Right atrium auricular region (tissue), 2 donors: Measurements from ENCODE around the gene PTK7. TPM values are rescaled to one million over a fixed set of nuclear protein-coding genes. Genes with fewer than 3 reads are reported as not detected.

Source experiments
- DNase-seq: peaks from one replicate; pipeline ENCODE4 v3.0.0-alpha.2; 2019; ENCODE audit warnings: low spot score
- H3K27ac ChIP-seq, 2 donors: fragments of 200-600 bp; sonication (generic); 1 replicate in 1 of 2; 2 replicates in 1 of 2; pipeline ENCODE4 v1.5.1; 2016 to 2019
- H3K27me3 ChIP-seq, 2 donors: fragments of 200-600 bp; sonication (generic); one replicate each; pipeline versions ENCODE4 v1.5.1 to v1.6.0; 2017 to 2019
- H3K36me3 ChIP-seq: fragments of 200-600 bp; sonication (generic); one replicate; pipeline ENCODE4 v1.5.1; 2016
- H3K4me1 ChIP-seq, 2 donors: fragments of 200-600 bp; sonication (generic); one replicate each; pipeline versions ENCODE4 v1.5.1 to v1.6.0; 2017 to 2019
- H3K4me3 ChIP-seq, 2 donors: fragments of 200-600 bp; sonication (generic); 1 replicate in 1 of 2; 2 replicates in 1 of 2; pipeline ENCODE4 v1.5.1; 2017 to 2019; ENCODE audit warnings: mild to moderate bottlenecking in 1 of 2, moderate library complexity in 1 of 2
- H3K9me3 ChIP-seq, 2 donors: fragments of 200-600 bp; sonication (generic); one replicate each; pipeline ENCODE4 v1.5.1; 2019
- CTCF ChIP-seq, 2 donors: fragments of 200-600 bp; sonication (generic); IDR thresholded peaks; one replicate each; pipeline ENCODE4 v1.5.1; 2019; ENCODE audit warnings: antibody characterized with exemption in 2 of 2
- total RNA-seq, 2 donors: library from RNA; depleted of rRNA; stranded (reverse); fragments of >200 nt; gene quantifications; one replicate each; pipeline ENCODE4 v1.1.0, GENCODE V29; 2016

Gene PTK7
- total RNA-seq, 2 donors from 2014 or later, result 4.5 to 12.7 TPM

GRCh38 chr6:43097502-43097901 is 21.4 kb downstream of the PTK7 start:
- TF ChIP-seq CTCF (IDR thresholded peaks at IDR 0.05), result no peak
- Histone ChIP-seq H3K9me3 (no peaks in the 10 kb centered on the region), H3K4me3 (no peak overlapping the region), H3K27ac (peak overlapping the region in 1 of 2 donors; percentile 7), H3K36me3 (no peaks in the 10 kb centered on the region), H3K4me1 (peaks cover 0 to 17% of the 10 kb centered on the region in 2 donors), H3K27me3 (no peaks in the 10 kb centered on the region)
- DNase-seq, result no peak

GRCh38 chr6:43101497-43101896 is 25.4 kb downstream of the PTK7 start:
- H3K36me3 ChIP-seq, result no peaks in the 10 kb centered on the region
- no peak overlapping the region for H3K4me3 ChIP-seq
- H3K4me1 ChIP-seq, result peaks cover 0 to 10% of the 10 kb centered on the region in 2 donors
- no peaks in the 10 kb centered on the region for H3K9me3 ChIP-seq
- DNase-seq, result no peak
- no peaks in the 10 kb centered on the region for H3K27me3 ChIP-seq
- H3K27ac ChIP-seq, result no peak overlapping the region
- TF ChIP-seq CTCF (IDR thresholded peaks at IDR 0.05), result no peak

- Histone ChIP-seq H3K4me3 (no peak overlapping the region), H3K36me3 (no peaks in the 10 kb centered on the region), H3K27ac (no peak overlapping the region), H3K27me3 (no peaks in the 10 kb centered on the region), H3K9me3 (no peaks in the 10 kb centered on the region), H3K4me1 (no peaks in the 10 kb centered on the region)
- TF ChIP-seq CTCF (IDR thresholded peaks at IDR 0.05), result no peak
- no peak for DNase-seq
Observed at GRCh38 chr6:43103253-43103876, 27.3 kb downstream of the PTK7 start.

GRCh38 chr6:43105538-43106222 is 29.6 kb downstream of the PTK7 start:
- TF ChIP-seq CTCF (IDR thresholded peaks at IDR 0.05), result no peak
- Histone ChIP-seq H3K27me3 (no peaks in the 10 kb centered on the region), H3K27ac (no peak overlapping the region), H3K4me1 (no peaks in the 10 kb centered on the region), H3K9me3 (no peaks in the 10 kb centered on the region), H3K36me3 (no peaks in the 10 kb centered on the region), H3K4me3 (no peak overlapping the region)
- no peak for DNase-seq

- no peak for TF ChIP-seq CTCF (IDR thresholded peaks at IDR 0.05)
- no peak for DNase-seq
- H3K27me3 ChIP-seq, result no peaks in the 10 kb centered on the region
Observed at GRCh38 chr6:43107344-43108062, 31.4 kb downstream of the PTK7 start.

More at GRCh38 chr6:43107344-43108062, 31.4 kb downstream of the PTK7 start:
- no peak overlapping the region for H3K4me3 ChIP-seq
- H3K9me3 ChIP-seq, result no peaks in the 10 kb centered on the region
- H3K27ac ChIP-seq, result no peak overlapping the region
- no peaks in the 10 kb centered on the region for H3K36me3 ChIP-seq
- H3K4me1 ChIP-seq, result no peaks in the 10 kb centered on the region
